Measurements from ENCODE around the gene MCRIP2.

DNA sequence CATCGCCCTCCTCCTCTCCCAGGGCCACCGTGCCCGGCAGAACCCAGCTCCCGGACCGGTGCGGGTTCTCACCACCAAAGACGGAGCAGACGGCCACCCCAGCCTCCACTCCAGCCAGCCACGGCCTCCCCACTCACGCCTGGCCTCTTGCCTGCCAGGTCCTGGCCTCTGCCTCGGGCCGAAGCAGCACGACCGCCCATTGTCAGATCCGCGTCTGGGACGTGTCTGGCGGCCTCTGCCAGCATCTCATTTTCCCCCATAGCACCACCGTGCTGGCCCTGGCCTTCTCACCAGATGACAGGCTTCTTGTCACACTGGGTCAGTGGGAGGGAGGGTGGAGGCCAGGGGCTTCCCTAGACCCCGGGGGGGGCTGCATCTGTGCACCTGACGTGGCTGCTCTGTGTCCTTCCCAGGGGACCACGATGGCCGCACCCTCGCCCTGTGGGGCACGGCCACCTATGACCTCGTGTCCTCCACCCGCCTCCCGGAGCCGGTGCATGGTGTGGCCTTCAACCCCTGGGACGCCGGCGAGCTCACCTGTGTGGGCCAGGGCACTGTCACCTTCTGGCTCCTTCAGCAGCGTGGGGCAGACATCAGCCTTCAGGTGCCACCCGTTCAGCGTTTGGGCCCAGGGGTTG lies 19.7 kb downstream of the MCRIP2 start:
- no peak; the same call in 1 of the 2 replicates for TF ChIP-seq CTCF (IDR thresholded peaks at IDR 0.05; ENCODE audit: low read length)
- no peak for TF ChIP-seq EZH2 (IDR thresholded peaks at IDR 0.05; ENCODE audit: borderline replicate concordance, low read length)
